Measurements from ENCODE around the gene RIOX2.
"Not testable (repeated sequence)": the region's sequence is repeated elsewhere in the genome, so short reads cannot be mapped to it uniquely, and the experiment has no call there.

Gene RIOX2

DNA sequence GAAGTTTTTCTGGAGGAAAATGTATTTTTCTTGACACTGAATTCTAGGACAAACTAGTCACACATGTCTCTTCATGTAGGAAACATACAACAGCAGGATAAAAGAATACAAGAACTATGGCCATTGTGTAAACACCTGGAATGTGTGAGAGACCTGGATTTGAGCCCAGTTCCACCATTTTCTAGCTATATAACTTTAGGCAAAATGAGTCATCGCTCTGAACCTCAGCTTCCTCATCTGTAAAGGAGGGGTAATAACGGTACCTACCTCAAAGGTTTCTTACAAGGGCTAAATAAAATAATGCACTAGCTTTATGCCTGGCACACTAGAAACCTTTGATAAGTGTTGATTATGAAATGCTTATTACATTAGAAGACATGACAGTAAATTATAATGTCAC is 57.8 kb downstream of the RIOX2 start:
- DNase-seq (ENCODE audit: low read depth in 1 of 2, low spot score in 1 of 2): no peak

DNA sequence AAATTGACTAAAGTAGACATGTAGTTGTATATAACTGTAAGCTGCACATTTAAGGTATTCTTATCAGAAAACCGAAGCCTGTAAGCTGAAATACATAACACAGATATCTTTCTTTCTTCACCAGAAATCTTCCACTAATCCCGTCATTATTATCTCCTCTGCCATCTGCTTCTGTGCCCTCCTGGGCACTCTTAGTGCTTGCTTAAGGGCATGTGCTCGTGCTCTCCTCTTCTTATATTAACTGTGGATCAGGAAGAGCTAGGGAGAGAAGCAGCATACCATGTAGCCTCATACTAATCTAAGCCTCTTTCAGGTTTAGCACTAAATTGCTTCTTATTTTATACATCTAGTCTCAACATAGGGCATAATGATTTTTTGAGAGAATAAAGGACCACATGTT is 60.8 kb downstream of the RIOX2 start:
- DNase-seq (ENCODE audit: low read depth in 1 of 2, low spot score in 1 of 2): no peak

DNA sequence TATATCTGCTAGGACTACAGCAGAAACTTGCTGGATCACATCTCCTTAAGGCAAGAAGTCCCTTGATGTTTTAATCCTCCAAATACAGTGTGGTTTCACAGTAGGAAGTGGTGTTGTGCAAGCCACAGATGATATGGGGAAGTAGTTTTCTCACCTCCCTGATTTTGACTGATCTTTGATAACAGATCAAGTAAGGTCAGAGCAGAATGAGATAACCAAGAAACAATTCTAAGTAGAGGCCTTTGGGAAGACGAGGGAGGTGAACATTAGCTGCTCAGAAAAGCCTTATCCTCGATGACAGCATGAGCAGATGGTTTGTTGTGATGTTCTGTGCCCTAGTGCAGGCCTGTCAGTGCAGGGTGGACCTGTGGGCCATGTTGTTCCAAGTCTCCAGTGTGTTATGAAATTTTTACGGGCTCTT is 61.3 kb downstream of the RIOX2 start:
- no peak for DNase-seq (ENCODE audit: low read depth in 1 of 2, low spot score in 1 of 2)

DNA sequence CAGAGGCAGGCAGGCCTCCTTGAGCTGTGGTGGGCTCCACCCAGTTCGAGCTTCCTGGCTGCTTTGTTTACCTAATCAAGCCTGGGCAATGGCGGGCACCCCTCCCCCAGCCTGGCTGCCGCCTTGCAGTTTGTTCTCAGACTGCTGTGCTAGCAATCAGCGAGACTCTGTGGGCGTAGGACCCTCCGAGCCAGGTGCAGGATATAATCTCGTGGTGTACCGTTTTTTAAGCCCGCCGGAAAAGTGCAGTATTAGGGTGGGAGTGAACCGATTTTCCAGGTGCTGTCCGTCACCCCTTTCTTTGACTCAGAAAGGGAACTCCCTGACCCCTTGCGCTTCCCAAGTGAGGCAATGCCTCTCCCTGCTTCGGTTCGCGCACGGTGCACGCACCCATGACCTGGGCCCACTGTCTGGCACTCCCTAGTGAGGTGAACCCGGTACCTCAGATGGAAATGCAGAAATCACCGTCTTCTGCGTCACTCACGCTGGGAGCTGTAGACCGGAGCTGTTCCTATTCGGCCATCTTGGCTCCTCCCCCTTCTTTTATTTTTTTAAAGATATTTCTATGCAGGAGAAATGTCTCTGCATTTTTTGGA is 61.9 kb downstream of the RIOX2 start:
- DNase-seq (ENCODE audit: low read depth in 1 of 2, low spot score in 1 of 2): not testable (repeated sequence)

DNA sequence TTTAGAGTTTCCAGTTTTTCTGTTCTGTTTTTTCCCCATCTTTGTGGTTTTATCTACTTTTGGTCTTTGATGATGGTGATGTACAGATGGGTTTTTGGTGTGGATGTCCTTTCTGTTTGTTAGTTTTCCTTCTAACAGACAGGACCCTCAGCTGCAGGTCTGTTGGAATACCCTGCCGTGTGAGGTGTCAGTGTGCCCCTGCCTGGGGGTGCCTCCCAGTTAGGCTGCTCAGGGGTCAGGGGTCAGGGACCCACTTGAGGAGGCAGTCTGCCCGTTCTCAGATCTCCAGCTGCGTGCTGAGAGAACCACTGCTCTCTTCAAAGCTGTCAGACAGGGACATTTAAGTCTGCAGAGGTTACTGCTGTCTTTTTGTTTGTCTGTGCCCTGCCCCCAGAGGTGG is 62.4 kb downstream of the RIOX2 start:
- DNase-seq (ENCODE audit: low read depth in 1 of 2, low spot score in 1 of 2): not testable (repeated sequence)

DNA sequence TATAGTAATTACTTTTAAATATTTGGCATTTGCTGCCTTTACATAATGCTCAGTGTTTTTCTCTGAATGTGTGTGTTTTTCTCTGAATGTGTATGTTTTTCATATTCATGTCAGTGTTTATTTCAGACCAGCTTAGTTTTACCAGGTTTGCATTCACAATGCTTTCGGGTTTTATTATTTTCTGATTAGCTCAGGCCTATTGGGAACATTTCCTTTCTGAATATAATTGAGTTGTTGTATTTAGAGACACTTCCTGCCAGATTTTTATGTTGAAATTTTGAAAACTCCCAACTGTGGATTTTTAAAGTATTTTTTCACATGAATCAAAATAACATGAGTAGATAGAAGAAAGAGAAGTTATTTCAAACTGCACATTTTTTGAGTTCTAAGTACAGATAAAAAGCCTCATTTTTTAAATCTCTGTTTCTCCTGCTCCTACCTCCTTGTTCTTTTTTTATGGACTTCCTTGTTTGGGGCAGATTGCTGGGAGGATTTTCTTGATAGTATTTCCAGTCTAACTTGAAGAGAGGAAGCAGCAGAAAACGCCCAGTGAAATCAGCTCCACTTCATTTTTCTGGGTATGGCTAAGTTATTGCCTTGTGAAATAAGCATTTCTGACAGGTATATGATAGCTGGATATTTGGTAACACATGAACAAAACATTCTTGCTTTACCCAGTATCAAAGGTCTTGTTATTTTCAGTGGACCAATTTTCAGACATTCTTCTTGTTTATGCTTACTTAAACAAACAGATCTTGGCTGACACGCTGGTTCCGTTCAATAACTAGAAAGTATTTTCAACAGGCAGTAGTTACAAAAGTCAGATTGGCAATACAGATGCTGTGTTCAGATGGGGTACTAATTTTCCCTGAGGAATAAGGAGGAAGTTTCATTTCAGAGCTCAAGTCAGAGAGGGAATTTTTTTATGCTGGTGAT is 70.7 kb downstream of the RIOX2 start:
- no peak for DNase-seq (ENCODE audit: low read depth in 1 of 2, low spot score in 1 of 2)

DNA sequence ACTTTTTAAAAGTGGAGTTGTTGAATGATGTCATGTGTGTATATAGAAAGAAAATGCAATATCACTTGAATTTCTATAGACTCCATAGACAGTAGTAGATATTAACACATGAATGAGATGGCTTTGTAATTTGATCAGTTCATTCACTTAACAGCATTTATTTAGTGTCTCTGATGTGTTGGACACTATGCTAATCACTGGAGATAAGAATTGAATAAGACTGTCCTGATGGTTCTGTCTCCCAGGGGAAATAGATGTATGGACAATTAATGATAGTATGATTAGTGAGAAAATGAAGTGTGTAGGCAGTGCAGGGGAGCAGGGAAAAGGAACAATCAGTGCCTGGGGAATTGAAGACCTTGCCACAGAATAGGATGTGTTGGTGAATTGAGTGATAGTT is 72.9 kb downstream of the RIOX2 start:
- DNase-seq (ENCODE audit: low read depth in 1 of 2, low spot score in 1 of 2): no peak

DNA sequence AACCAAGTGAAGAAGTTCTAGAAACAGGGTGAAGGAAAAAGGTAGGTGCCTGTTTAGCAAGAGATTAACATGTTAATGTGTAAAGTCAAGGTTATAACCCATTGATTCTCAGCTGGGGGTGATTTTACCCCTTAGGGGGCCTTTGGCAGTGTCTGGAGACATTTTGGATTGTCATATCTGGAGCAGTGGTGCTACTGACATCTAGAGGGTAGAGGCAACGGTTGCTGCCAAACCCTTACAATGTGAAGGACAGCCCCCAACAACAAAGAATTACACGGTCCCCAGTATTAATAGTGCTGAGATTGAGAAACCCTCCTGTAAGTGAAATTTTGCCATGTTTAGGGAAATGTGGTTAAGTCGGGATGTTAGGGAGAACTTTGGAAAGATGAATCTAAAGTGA is 75.7 kb downstream of the RIOX2 start:
- DNase-seq (ENCODE audit: low read depth in 1 of 2, low spot score in 1 of 2): no peak

DNA sequence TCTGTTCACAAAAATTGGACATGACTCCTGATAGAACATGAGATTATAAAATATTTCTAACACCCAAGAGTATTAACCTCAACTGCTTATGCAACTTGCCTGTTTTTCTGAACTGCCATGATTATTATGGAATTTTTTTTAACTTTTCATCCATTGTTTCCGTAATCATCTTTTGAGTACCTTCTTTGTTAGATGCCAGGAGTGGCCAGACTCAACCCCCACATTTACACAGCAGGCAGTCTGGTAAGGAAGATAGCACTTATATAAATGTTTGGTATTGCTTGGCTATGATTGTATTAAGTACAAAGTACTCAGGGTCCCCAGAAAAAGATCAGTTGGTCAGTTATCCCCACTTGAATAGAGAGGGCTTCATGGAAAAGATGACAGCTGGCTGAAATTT is 76.1 kb downstream of the RIOX2 start:
- DNase-seq (ENCODE audit: low read depth in 1 of 2, low spot score in 1 of 2): no peak

DNA sequence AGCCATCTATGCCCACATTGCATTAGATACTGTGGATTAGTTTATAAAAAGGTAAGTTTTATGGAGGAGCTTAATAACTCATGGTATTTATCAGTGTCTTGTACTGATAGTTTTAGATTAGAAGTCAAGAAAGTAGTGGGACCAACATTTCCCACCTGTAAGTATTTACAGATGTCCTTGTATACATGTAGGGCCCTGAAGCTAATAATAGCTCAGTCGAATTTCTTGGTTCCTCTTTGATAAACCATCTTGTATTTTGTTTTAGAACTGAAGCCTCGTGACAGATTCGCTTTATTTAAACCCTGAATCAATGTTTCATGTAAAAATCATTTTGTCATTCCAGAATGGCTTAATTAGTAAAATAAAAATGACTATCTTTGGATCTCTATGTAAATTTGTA is 77.0 kb downstream of the RIOX2 start:
- DNase-seq (ENCODE audit: low read depth in 1 of 2, low spot score in 1 of 2): no peak

DNA sequence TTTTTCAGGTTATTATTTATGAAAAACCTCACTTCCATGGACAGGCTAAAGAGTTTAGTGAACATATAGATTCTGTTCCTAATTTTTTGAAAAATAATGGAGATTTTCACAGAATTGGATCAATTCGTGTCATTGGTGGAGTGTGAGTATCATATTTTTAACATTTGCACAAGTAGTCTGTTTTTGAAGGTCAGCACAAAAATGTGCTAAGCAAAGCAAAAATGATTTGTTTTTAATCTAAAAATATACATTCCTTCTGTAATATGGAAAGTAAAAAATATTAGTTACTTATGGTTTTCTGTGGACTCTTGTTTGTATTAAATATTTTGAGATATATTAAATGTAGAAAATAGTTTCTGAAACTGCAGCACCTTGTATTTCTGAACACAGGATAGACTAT is 79.4 kb downstream of the RIOX2 start:
- no peak for DNase-seq (ENCODE audit: low read depth in 1 of 2, low spot score in 1 of 2)

Measured in activated CD4-positive, alpha-beta T cell treated with anti-CD3 and anti-CD28 coated beads, Interleukin-2, amount 50 U/mL, for 24 hours (primary cell).